Thyroid gland (tissue), 4 donors: Measurements from ENCODE around the gene PSEN2. TPM values are rescaled to one million over a fixed set of nuclear protein-coding genes. Genes with fewer than 3 reads are reported as not detected.

Source experiments
- DNase-seq, 2 donors: peaks; one replicate each; pipeline ENCODE4 v3.0.0-alpha.2; 2019
- H3K27ac ChIP-seq, 3 donors: fragments of 200-600 bp; sonication (generic); 1 replicate in 2 of 3; 2 replicates in 1 of 3; pipeline ENCODE4 v1.5.1; 2016 to 2019; ENCODE audit warnings: mild to moderate bottlenecking in 1 of 3, moderate library complexity in 1 of 3
- H3K27me3 ChIP-seq: fragments of 200-600 bp; sonication (generic); one replicate; pipeline ENCODE4 v1.5.1; 2019
- H3K36me3 ChIP-seq, 2 donors: fragments of 200-600 bp; sonication (generic); one replicate each; pipeline ENCODE4 v1.5.1; 2016 to 2019
- H3K4me1 ChIP-seq, 2 donors: fragments of 200-600 bp; sonication (generic); one replicate each; pipeline ENCODE4 v1.5.1; 2017 to 2019
- H3K4me3 ChIP-seq, 3 donors: fragments of 200-600 bp; sonication (generic); replicated peaks in 1 of 3; 1 replicate in 2 of 3; 2 replicates in 1 of 3; pipeline ENCODE4 v1.5.1; 2016; ENCODE audit warnings: mild to moderate bottlenecking in 1 of 3
- H3K9me3 ChIP-seq: fragments of 200-600 bp; sonication (generic); one replicate; pipeline ENCODE4 v1.5.1; 2017
- POLR2A ChIP-seq, 2 donors: fragments of 450-650 bp; IDR thresholded peaks; one replicate each; pipeline ENCODE4 v1.6.1; 2017; ENCODE audit warnings: antibody characterized with exemption in 2 of 2, mild to moderate bottlenecking in 2 of 2, moderate library complexity in 1 of 2
- WGBS, 2 donors: methylation state at CpG; one replicate each; pipeline ENCODE4 v1.1.5; 2017; 5-methylcytosine and 5-hydroxymethylcytosine counted together
- intact Hi-C: fragments of 100-400 bp; cut with DNase I; formaldehyde crosslinking; loops from one replicate; pipeline ENCODE4 v1.15.1; 2023
- total RNA-seq, 4 donors: library from RNA; depleted of rRNA; stranded (reverse); fragments of >200 nt; gene quantifications; one replicate each; pipeline ENCODE4 v1.2.3, GENCODE V29; 2016
- TF ChIP-seq, protein P1 (sequence below), 6 experiments: fragments of 200-600 bp in 3 of 6; fragments of 450-650 bp in 3 of 6; sonication (generic) in 3 of 6; IDR thresholded peaks; one replicate each; pipeline ENCODE4 v1.5.1; 2016 to 2019; ENCODE audit warnings: antibody characterized with exemption in 6 of 6, mild to moderate bottlenecking in 2 of 6, inconsistent platforms in 1 of 6, moderate library complexity in 1 of 6

The PSEN2 gene
- total RNA-seq, 4 donors from 2014 or later, result 22.0 to 31.0 (median 24.6) TPM

DNA sequence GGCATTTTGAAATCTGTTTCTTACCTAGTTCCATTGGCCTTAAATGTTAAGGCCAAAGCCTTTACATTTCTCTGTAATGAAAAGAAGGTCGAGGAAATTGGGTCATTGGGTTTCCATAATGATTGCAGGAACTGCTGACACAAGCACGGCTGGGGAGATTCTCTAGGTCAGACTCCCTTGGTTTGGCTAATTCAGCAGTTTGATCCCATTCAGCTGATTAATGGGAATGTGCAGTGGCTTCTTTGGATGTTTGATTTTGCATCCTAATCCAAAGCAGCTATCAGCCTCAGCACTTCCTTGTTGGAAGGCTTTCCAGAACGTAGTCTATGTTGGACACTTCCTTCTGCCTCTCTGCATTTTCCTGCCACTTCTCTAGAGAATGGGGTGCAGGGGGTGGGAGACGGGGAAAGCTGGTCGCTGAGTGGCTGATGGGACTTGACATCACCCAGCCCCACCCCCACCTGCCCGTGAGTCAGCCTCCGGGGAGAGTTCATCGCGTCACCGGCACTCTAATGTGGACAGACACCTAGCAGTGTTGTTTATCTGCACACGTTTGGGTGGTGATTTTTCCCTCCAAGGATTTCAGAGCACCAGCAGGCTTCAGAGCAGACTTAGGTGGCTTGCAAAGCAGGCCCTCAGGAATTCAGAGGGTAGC, 5.4 kb downstream of the PSEN2 start:
- no peak for TF ChIP-seq POLR2A (IDR thresholded peaks at IDR 0.05)
- TF ChIP-seq, protein P1, sequence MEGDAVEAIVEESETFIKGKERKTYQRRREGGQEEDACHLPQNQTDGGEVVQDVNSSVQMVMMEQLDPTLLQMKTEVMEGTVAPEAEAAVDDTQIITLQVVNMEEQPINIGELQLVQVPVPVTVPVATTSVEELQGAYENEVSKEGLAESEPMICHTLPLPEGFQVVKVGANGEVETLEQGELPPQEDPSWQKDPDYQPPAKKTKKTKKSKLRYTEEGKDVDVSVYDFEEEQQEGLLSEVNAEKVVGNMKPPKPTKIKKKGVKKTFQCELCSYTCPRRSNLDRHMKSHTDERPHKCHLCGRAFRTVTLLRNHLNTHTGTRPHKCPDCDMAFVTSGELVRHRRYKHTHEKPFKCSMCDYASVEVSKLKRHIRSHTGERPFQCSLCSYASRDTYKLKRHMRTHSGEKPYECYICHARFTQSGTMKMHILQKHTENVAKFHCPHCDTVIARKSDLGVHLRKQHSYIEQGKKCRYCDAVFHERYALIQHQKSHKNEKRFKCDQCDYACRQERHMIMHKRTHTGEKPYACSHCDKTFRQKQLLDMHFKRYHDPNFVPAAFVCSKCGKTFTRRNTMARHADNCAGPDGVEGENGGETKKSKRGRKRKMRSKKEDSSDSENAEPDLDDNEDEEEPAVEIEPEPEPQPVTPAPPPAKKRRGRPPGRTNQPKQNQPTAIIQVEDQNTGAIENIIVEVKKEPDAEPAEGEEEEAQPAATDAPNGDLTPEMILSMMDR (IDR thresholded peaks at IDR 0.05), result no peak
- Histone ChIP-seq H3K9me3 (no peaks in the 10 kb centered on the region), H3K27me3 (no peaks in the 10 kb centered on the region), H3K27ac (no peak overlapping the region), H3K36me3 (no peaks in the 10 kb centered on the region), H3K4me1 (peaks cover 10 to 11% of the 10 kb centered on the region in 2 donors), H3K4me3 (no peak overlapping the region)
- 68 to 70% methylated on average over 11 of the region's 11 CpGs for WGBS, 2 donors
- peak in 1 of 2 donors; percentile 12 for DNase-seq
- intact Hi-C loops, result loop anchor here (5.0 kb wide), 1 partner anchor 62 kb away; no protein-coding TSS in a partner anchor

- intact Hi-C loops, result loop anchor here (5.0 kb wide), 1 partner anchor 60 kb away; no protein-coding TSS in a partner anchor
- Histone ChIP-seq H3K27ac (no peak overlapping the region), H3K4me1 (peaks cover 3 to 8% of the 10 kb centered on the region in 2 donors), H3K4me3 (no peak overlapping the region), H3K27me3 (no peaks in the 10 kb centered on the region), H3K9me3 (no peaks in the 10 kb centered on the region), H3K36me3 (no peaks in the 10 kb centered on the region)
- WGBS, 2 donors, result 71 to 80% methylated on average over 7 of the region's 7 CpGs
- DNase-seq, result no peak
- TF ChIP-seq POLR2A (IDR thresholded peaks at IDR 0.05), result no peak
- TF ChIP-seq, protein P1 (IDR thresholded peaks at IDR 0.05), result no peak
Measured at GRCh38 chr1:226877669-226878068, 7.3 kb downstream of the PSEN2 start.

- DNase-seq, result no peak
- H3K36me3 ChIP-seq, result no peaks in the 10 kb centered on the region
- H3K4me1 ChIP-seq, result peaks cover 7 to 22% of the 10 kb centered on the region in 2 donors
- no peaks in the 10 kb centered on the region for H3K9me3 ChIP-seq
- WGBS, 2 donors, result 95% methylated on average over 14 of the region's 14 CpGs
- intact Hi-C loops, result no loop called here
- H3K27ac ChIP-seq, result no peak overlapping the region
- H3K4me3 ChIP-seq, result no peak overlapping the region
- TF ChIP-seq, protein P1 (IDR thresholded peaks at IDR 0.05), result no peak
- TF ChIP-seq POLR2A (IDR thresholded peaks at IDR 0.05), result no peak
- no peaks in the 10 kb centered on the region for H3K27me3 ChIP-seq
Measured at GRCh38 chr1:226880372-226881287, 10.2 kb downstream of the PSEN2 start.

GRCh38 chr1:226881515-226882185, 11.2 kb downstream of the PSEN2 start:
- H3K4me3 ChIP-seq, result no peak overlapping the region
- H3K36me3 ChIP-seq, result no peaks in the 10 kb centered on the region
- H3K27ac ChIP-seq, result peak overlapping the region in 1 of 3 donors; percentile 24
- peaks cover 7 to 22% of the 10 kb centered on the region in 2 donors for H3K4me1 ChIP-seq
- no peaks in the 10 kb centered on the region for H3K27me3 ChIP-seq
- no peak for TF ChIP-seq POLR2A (IDR thresholded peaks at IDR 0.05)
- TF ChIP-seq, protein P1 (IDR thresholded peaks at IDR 0.05), result no peak
- 95 to 96% methylated on average over 15 of the region's 15 CpGs for WGBS, 2 donors
- DNase-seq, result no peak
- H3K9me3 ChIP-seq, result no peaks in the 10 kb centered on the region
- intact Hi-C loops, result no loop called here
